KOPT-K1 (cell line): Measurements from ENCODE around the gene CIB4.

Source experiments
- H3K27ac ChIP-seq: fragments of 200-600 bp; sonication (generic); 2 replicates; pipeline ENCODE4 v1.5.1; 2016; ENCODE audit warnings: antibody characterized with exemption, mild to moderate bottlenecking, low read depth, low read length; ENCODE audit not compliant: poor library complexity, severe bottlenecking
- H3K36me3 ChIP-seq: fragments of 200-600 bp; sonication (generic); 2 replicates; pipeline ENCODE4 v1.5.1; 2017; ENCODE audit warnings: antibody characterized with exemption, mild to moderate bottlenecking, low read length, moderate library complexity; ENCODE audit not compliant: insufficient read depth
- H3K9me3 ChIP-seq: fragments of 200-600 bp; sonication (generic); 2 replicates; pipeline ENCODE4 v1.5.1; 2017; ENCODE audit warnings: antibody characterized with exemption, low read length, mild to moderate bottlenecking; ENCODE audit not compliant: insufficient read depth, poor library complexity, severe bottlenecking

The CIB4 gene

DNA sequence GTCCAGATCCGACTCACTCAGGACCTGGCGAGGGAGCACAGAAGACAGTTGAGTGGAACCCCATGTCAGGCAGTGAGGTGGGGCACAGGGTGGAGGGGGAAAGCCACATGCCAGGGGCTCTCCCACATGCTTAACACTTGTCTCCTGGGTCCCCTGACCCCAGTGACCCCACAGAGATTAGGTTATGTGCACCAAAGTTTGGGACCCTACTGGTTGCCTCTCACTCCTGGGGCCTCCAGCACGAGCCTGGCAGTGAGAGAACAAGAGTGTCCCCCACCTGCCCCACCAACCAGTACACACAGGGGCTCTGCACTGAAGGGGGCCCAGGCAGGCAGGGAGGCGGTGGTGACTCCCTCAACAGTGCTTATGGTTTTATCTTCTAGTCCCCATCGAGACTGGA, 58.3 kb downstream of the CIB4 start:
- no peak overlapping the region for H3K27ac ChIP-seq
- H3K36me3 ChIP-seq: no peaks in the 10 kb centered on the region
- H3K9me3 ChIP-seq: no peaks in the 10 kb centered on the region

GRCh38 chr2:26581991-26582842, 58.9 kb downstream of the CIB4 start:
- Histone ChIP-seq H3K36me3 (no peaks in the 10 kb centered on the region), H3K9me3 (no peaks in the 10 kb centered on the region), H3K27ac (no peak overlapping the region)

- H3K36me3 ChIP-seq: no peaks in the 10 kb centered on the region
- H3K9me3 ChIP-seq: no peaks in the 10 kb centered on the region
- no peak overlapping the region for H3K27ac ChIP-seq
These were observed 59.7 kb downstream of the CIB4 start for GRCh38 chr2:26581266-26581990.

DNA sequence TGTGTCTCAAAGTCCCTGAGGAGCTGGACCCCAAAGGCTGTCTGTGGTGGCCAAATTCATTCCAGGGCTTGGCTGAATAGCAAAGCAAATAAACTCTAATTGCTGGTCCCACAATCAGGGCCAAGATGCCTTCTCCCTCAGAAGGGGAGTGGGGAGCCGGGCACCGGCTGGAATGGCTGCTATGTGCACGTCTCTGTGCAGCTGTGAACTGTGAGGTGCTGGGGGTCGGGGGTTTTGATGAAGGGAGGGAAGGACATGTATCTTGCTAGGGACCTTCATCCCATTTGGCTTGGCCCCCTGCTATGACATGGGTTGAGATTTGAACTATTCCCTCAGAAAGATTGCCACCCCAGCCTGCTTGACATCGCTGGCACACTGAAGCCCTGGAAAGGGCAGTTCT, 60.4 kb downstream of the CIB4 start:
- no peaks in the 10 kb centered on the region for H3K9me3 ChIP-seq
- H3K36me3 ChIP-seq: no peaks in the 10 kb centered on the region
- H3K27ac ChIP-seq: no peak overlapping the region

DNA sequence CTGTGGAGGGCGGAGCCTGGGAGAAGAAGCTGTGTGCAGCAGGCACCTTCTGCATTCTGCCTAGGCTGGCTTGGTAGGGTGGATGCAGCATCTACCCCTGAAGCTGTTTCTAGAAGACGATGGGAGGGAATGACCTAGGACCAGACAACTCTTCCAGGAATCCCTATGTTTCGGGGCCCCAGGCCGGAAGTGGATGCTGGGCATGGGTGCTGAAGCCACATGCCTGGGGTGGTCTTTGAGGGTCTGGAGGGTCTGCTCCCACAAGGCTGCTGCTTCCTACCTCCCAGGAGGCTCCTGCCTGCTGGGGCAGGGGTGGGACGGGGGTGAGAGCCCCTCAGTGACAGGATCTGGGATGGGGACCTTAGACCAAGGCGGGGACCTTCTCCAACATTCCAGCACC, 61.0 kb downstream of the CIB4 start:
- Histone ChIP-seq H3K27ac (no peak overlapping the region), H3K9me3 (no peaks in the 10 kb centered on the region), H3K36me3 (no peaks in the 10 kb centered on the region)

DNA sequence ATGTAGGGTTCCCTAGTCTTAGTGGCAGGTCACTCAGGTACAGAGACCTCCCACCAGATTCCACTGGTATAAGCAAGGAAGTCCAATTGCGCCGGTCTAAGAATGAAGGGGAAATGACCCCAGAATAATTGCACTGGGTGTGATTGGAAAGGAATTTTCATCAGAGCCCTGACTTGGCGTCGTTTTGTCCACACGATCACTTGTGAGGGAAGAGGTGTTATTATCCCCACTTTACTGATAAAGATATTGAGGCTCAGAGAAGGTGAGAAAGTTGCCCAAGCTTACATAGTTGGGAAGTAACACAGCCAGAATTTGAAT, 61.5 kb downstream of the CIB4 start:
- no peaks in the 10 kb centered on the region for H3K36me3 ChIP-seq
- no peak overlapping the region for H3K27ac ChIP-seq
- no peaks in the 10 kb centered on the region for H3K9me3 ChIP-seq

DNA sequence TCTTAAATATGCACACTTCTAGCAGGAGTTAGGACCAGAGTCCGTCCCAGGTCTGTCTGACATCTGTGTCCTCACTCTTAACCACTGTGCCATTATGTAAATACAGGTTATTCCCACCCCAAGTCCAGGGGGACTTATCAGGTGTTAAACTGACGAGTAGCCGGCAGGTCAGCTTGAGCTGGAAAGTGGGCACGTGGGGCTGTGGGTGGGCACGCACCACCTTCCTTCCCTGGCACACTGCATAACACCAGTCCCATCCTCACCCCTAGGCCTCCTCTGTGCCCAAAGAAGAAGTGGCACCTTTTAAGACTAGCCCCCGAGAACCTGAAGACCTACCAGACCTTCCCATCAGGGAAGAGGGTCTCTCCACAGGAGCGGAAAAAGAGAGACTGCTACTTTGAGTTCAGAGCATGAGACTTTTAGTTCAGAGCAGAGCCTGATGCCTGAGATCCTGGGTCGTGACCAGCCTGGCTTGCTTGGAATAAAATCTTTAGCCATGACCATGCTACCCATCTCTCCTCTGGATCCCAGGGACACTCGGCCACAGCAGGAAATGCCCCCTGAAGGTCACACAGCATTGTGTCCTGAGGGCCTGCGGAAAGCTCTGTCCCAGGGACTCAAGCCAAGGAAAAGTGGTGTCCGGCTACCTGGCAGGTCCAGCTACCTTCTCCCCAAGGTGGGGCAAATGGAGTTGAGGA, 62.0 kb downstream of the CIB4 start:
- Histone ChIP-seq H3K36me3 (no peaks in the 10 kb centered on the region), H3K9me3 (no peaks in the 10 kb centered on the region), H3K27ac (no peak overlapping the region)

DNA sequence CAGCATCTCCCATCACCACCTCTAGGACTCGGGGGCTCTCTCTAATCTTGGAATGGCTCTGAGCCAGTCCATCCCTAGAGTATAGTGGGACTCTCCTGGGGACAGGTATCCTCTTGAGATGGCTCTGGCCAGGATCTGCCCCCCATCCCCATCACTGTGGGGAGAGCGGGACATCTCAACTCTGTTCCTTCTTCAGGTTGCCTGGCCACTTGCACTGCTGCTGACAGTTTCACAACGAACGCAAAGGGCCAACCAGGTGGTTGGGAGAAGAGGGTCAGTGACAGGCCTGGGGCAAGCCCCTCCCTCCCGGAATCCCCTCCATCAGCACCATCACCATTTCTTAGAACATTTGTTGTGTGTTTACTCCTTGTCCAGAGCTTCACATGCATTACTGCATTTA, 62.6 kb downstream of the CIB4 start:
- H3K36me3 ChIP-seq: no peaks in the 10 kb centered on the region
- no peak overlapping the region for H3K27ac ChIP-seq
- H3K9me3 ChIP-seq: no peaks in the 10 kb centered on the region

GRCh38 chr2:26578113-26578458, 63.1 kb downstream of the CIB4 start:
- Histone ChIP-seq H3K9me3 (no peaks in the 10 kb centered on the region), H3K36me3 (no peaks in the 10 kb centered on the region), H3K27ac (no peak overlapping the region)

DNA sequence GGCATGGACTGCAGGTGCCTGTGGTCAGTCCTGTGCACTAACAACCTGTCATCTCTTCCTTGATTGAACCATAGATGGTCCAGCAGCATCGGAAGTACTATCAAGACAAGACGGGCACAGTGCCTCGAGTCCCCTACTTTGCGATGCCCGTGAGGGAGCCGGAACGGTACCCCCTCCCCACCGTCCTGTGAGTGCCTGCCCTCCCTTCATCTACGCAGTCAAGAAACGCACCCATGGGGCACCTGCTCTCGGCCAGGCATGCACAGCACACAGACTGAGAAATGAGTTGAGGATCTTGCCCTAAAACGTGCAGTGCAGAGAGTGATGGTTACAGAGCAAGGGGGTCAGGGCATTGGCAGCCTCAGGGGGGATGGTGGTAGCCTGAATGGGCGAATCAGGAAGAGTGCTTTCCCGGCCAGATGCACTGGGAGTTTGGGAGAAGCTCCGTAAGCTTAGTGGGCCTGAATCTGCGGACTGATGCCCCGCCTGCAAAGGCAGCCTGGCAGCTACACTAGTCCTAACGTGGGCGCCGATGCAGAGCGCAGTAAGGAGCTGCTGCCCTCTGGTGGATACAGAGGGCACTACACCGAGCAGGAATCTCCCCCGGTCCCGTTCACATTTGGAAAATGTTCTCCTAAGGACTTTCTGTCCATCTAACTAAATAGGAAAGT, 63.6 kb downstream of the CIB4 start:
- Histone ChIP-seq H3K27ac (no peak overlapping the region), H3K36me3 (no peaks in the 10 kb centered on the region), H3K9me3 (no peaks in the 10 kb centered on the region)

DNA sequence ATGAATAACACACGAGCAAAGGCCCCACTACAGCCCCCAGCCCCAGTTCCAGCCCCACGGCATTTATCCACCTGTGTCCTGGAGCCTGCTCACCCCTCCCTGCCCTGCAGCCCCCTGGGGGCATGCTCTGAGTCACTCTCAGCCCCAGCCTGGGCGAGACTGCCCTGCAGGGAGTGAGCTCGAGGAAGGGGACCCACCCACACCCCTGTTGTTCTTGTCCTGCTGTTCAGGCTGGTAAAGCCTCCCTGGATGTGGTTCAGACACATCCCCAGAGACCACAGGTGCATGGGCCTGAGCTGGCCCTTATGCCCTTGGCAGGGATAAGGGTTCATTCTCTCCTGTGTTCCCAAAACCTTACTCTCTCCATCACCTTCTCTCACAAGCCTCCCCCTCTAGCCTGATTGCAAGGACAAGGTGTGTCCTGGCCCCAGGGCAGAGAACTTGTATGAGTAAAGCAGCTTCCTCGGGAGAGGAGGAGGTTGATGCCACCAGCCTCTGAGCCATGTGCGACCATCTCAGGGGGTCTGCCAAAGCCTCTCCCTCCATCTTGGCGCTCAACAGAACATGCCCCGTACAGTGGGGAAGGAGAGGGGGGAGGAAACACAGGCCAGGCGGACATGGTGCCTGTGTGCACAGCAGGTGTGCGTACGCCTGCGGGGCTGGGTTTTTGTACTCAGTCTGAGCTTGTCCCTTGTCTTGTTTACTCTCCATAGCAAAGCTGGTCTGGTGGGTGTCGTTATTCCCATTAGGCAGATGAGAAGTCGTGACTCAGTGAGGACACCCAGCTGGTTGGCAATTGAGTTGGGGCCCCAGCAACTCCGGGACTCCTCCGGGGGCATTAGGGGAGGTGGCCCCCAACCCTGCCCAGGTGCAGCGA, 64.4 kb downstream of the CIB4 start:
- Histone ChIP-seq H3K9me3 (no peaks in the 10 kb centered on the region), H3K36me3 (no peaks in the 10 kb centered on the region), H3K27ac (no peak overlapping the region)

DNA sequence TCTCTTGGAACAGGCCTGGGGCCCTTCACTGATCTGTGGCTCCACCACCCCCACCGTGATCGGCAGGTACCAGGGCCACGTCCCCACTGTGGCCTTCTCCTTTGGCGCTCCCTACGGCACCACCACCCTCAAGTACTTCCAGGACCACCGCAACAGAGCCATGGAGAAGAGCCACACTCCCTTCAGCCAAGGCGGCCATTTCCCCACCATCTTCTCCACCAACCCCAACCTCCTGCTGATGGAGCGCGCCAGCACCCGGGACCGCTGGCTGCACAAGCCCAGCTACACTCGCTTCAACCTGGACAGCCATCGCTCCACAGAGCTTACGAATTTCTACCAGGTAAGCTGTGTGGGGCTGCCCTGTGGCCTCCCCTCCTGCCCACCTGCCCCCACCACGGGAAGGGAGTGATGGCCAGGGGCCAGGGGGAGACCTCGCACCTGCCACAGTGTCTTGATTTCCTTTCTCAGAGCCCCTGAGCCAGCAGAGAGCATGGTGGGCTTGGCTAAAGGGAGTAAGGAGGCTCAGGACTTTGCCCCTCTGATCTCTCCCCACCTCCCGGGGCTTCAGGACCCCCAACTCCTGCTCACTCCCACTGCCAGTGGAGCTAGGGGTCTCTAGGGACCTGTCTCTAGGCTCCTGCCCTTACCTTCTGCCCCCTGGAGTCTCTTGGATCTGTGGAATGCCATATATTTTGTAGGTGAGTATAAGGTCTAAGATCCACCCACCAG, 65.2 kb downstream of the CIB4 start:
- no peak overlapping the region for H3K27ac ChIP-seq
- no peaks in the 10 kb centered on the region for H3K9me3 ChIP-seq
- no peaks in the 10 kb centered on the region for H3K36me3 ChIP-seq

GRCh38 chr2:26574900-26575560, 66.1 kb downstream of the CIB4 start:
- Histone ChIP-seq H3K36me3 (no peaks in the 10 kb centered on the region), H3K27ac (no peak overlapping the region), H3K9me3 (no peaks in the 10 kb centered on the region)
